ENCODE results near the gene CAV2.

DNA sequence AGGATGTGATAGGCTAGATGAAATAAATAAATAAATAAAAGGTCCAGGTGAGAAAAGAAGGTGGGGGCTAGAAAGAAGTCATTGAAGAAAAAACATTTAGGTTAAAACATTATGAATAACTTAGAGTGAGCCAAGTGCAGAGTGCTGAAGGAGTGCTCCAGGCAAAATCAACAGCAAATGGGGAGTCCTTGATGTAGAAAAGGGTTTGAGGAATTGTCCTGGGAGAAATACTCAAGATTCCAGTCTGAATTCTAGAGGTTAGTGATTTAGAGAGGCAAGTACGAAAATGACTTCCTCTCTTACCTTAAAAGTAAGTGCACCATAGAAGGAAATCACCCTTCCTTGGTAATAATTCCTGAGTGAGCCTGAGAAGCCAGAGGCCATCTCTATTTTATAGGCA lies 44.9 kb downstream of the CAV2 start:
- TF ChIP-seq, protein P1, sequence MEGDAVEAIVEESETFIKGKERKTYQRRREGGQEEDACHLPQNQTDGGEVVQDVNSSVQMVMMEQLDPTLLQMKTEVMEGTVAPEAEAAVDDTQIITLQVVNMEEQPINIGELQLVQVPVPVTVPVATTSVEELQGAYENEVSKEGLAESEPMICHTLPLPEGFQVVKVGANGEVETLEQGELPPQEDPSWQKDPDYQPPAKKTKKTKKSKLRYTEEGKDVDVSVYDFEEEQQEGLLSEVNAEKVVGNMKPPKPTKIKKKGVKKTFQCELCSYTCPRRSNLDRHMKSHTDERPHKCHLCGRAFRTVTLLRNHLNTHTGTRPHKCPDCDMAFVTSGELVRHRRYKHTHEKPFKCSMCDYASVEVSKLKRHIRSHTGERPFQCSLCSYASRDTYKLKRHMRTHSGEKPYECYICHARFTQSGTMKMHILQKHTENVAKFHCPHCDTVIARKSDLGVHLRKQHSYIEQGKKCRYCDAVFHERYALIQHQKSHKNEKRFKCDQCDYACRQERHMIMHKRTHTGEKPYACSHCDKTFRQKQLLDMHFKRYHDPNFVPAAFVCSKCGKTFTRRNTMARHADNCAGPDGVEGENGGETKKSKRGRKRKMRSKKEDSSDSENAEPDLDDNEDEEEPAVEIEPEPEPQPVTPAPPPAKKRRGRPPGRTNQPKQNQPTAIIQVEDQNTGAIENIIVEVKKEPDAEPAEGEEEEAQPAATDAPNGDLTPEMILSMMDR (IDR thresholded peaks at IDR 0.05) = no peak
- TF ChIP-seq RCOR1 (IDR thresholded peaks at IDR 0.05; ENCODE audit: low read length) (no peak), ZBTB33 (IDR thresholded peaks at IDR 0.05; ENCODE audit: borderline replicate concordance, low read depth) (no peak), EP300 (IDR thresholded peaks at IDR 0.05; ENCODE audit: borderline replicate concordance in 1 of 2, low read depth in 1 of 2, low read length in 1 of 2) (no peak)

All from SK-N-SH (cell line).